AG09309 (cell line): ENCODE data around the gene ITM2B.

Source experiments
- DNase-seq: peaks from one replicate; pipeline ENCODE4 v3.0.0-alpha.2; 2010; ENCODE audit warnings: low read depth
- H3K4me3 ChIP-seq: 2 replicates; pipeline ENCODE4 v1.5.1; 2011; ENCODE audit warnings: mild to moderate bottlenecking, low read depth, low read length, moderate library complexity; ENCODE audit not compliant: control insufficient read depth
- TF ChIP-seq, protein P1 (sequence below): IDR thresholded peaks from 2 replicates; pipeline ENCODE4 v1.5.1; 2011; ENCODE audit warnings: mild to moderate bottlenecking, low read depth, low read length, inconsistent platforms; ENCODE audit not compliant: insufficient read depth, control insufficient read depth; ENCODE audit errors: missing control alignments

Gene ITM2B

DNA sequence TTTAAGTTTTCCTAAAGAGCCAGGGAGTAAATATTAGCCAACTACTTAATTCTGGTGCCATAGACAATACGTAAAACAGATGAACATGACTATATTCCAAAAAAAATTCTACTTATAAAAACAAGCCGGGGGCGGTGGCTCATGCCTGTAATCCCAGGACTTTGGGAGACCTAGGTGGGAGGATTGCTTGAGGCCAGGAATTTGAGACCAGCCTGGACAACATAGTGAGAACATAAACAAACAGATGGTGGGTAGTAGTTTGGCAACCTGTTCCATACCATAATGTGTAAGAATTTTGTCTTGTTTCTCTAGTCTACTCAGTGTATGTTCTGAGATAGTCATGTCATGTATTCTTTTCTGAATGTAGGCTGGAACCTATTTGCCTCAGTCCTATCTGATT, 25.4 kb downstream of the ITM2B start:
- no peak overlapping the region for H3K4me3 ChIP-seq
- DNase-seq, result no peak
- TF ChIP-seq, protein P1, sequence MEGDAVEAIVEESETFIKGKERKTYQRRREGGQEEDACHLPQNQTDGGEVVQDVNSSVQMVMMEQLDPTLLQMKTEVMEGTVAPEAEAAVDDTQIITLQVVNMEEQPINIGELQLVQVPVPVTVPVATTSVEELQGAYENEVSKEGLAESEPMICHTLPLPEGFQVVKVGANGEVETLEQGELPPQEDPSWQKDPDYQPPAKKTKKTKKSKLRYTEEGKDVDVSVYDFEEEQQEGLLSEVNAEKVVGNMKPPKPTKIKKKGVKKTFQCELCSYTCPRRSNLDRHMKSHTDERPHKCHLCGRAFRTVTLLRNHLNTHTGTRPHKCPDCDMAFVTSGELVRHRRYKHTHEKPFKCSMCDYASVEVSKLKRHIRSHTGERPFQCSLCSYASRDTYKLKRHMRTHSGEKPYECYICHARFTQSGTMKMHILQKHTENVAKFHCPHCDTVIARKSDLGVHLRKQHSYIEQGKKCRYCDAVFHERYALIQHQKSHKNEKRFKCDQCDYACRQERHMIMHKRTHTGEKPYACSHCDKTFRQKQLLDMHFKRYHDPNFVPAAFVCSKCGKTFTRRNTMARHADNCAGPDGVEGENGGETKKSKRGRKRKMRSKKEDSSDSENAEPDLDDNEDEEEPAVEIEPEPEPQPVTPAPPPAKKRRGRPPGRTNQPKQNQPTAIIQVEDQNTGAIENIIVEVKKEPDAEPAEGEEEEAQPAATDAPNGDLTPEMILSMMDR, result no peak

DNA sequence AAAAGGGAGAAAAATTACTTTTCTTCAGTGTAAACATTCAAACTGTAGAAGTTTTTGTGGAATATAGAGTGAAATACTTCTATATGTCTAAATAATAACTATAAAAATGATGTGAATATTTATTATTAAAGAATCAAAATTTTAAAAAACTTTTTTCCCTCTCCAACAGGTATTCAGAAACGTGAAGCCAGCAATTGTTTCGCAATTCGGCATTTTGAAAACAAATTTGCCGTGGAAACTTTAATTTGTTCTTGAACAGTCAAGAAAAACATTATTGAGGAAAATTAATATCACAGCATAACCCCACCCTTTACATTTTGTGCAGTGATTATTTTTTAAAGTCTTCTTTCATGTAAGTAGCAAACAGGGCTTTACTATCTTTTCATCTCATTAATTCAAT, 28.0 kb downstream of the ITM2B start:
- no peak overlapping the region for H3K4me3 ChIP-seq
- TF ChIP-seq, protein P1, result no peak
- DNase-seq, result no peak

DNA sequence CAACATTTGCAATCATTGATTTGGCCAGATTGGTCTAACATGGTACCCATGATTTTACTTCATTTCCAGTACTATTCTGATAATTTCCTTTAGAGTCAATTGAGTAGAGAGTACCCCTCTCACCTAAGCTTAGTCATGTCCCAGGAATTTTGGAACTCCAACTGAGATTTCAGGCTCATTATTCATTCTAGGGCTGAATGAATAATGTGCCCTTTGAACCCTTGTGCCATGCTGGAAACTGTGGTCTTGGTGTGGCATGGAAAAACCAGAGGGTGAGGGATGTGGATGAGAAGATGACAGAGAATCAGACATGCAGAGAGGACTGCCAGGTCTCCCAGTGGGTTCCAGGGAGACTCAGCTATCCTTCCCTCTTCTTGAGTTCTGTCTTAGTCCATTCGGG, 30.2 kb downstream of the ITM2B start:
- TF ChIP-seq, protein P1, result no peak
- H3K4me3 ChIP-seq, result no peak overlapping the region
- DNase-seq, result no peak

DNA sequence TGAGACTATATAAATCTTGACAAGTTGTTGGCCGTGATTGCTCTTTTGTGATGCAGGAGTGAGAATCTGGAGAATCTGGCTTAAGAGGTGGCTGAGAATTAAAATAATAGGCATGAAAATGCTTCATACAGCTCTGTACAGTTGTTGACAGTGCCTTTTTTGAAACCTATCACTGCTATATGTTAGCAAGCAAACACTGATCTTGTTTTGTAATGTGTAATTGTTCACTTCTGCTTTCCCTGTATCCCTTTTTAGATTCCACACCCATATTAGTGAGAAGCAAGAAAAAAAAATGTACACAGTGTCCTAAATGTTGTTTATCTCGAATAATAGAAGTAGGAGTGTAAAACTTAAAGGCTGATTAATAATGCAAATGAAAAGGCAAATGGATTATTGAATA, 31.1 kb downstream of the ITM2B start:
- no peak overlapping the region for H3K4me3 ChIP-seq
- DNase-seq, result no peak
- TF ChIP-seq, protein P1, result no peak

DNA sequence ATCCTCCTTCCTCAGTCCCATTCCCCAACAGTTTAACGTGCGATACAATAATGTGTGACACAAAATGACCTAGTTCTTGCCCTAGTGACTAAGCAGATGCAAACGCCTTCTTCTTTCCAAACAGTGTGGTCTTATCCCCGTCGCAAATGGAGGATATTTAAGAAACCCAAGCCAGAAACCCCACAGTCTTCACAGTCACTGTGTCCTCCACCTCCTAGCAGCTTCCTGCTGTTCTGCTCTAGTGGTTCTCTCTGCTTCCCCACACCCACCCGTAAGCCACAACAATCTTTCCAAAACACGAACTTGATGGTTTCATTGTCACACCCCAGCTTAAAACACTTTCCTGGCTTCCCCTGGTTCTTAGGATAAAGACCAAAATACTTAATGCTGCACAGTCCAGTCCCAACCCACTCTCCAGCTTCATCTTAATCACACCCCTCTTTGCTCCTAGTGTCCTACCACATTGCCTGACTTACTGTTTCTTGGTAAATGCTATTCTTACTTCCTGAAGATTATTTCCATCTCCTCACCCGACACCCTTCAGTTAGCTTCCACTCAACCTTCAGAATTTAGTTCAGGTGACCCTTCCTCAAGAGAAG, 32.3 kb downstream of the ITM2B start:
- TF ChIP-seq, protein P1, result no peak
- H3K4me3 ChIP-seq, result no peak overlapping the region
- no peak for DNase-seq

DNA sequence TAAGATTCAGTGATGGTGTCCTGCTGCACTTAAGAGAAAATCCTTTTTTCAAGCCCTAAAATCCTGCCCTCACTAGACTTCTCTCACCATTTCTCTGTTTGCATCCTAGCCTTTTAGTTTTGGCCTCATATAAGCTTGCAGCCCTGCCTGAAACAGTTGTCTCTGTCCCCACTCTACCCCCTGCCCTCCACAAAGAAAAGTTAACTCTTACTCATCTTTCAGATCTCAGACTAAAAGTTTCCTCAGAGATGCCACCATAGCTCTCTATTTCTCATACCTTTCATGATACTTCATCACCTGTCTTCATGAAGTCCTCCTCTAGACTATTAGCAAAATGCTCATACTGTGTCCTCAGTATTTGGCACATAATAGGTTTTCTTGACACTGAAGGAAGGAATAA, 33.1 kb downstream of the ITM2B start:
- TF ChIP-seq, protein P1, result no peak
- H3K4me3 ChIP-seq, result no peak overlapping the region
- no peak for DNase-seq
